Panc1 (cell line): ENCODE data around the gene KIRREL3.

Experiments used
- POLR2AphosphoS5 ChIP-seq: IDR thresholded peaks from 2 replicates; pipeline ENCODE4 v1.6.1; 2012; ENCODE audit warnings: mild to moderate bottlenecking, low read depth, low read length, moderate library complexity
- TF ChIP-seq, protein P1 (sequence below): fragments of 450-650 bp; IDR thresholded peaks from 2 replicates; pipeline ENCODE4 v1.5.1; 2017; ENCODE audit warnings: mild to moderate bottlenecking

DNA sequence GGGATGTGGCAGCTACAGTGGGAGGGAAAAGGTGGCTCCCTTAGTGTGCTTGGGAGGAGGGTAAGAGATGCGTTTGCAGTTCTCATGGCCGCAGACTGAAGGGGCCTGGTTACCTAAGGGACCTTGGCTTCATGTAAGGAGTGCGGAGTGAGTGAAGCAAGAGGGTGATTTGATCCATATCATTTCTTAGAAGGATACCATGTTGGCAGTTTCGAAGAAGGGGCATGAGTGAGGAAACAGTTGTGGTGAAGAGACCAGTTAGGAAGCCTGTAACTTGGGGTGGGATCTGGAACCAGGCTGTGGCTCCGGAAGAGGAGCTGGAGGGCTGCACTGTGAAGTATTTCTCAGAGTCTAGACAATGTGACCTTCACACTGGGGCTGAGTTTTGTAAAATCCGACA lies 600.1 kb downstream of the KIRREL3 start:
- TF ChIP-seq, protein P1, sequence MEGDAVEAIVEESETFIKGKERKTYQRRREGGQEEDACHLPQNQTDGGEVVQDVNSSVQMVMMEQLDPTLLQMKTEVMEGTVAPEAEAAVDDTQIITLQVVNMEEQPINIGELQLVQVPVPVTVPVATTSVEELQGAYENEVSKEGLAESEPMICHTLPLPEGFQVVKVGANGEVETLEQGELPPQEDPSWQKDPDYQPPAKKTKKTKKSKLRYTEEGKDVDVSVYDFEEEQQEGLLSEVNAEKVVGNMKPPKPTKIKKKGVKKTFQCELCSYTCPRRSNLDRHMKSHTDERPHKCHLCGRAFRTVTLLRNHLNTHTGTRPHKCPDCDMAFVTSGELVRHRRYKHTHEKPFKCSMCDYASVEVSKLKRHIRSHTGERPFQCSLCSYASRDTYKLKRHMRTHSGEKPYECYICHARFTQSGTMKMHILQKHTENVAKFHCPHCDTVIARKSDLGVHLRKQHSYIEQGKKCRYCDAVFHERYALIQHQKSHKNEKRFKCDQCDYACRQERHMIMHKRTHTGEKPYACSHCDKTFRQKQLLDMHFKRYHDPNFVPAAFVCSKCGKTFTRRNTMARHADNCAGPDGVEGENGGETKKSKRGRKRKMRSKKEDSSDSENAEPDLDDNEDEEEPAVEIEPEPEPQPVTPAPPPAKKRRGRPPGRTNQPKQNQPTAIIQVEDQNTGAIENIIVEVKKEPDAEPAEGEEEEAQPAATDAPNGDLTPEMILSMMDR, result no peak
- TF ChIP-seq POLR2AphosphoS5, result no peak
